Measurements from ENCODE around the gene FSTL3. TPM values are rescaled to one million over a fixed set of nuclear protein-coding genes. Genes with fewer than 3 reads are reported as not detected.

FSTL3 gene
- total RNA-seq, 1 donor: 52.1 TPM

DNA sequence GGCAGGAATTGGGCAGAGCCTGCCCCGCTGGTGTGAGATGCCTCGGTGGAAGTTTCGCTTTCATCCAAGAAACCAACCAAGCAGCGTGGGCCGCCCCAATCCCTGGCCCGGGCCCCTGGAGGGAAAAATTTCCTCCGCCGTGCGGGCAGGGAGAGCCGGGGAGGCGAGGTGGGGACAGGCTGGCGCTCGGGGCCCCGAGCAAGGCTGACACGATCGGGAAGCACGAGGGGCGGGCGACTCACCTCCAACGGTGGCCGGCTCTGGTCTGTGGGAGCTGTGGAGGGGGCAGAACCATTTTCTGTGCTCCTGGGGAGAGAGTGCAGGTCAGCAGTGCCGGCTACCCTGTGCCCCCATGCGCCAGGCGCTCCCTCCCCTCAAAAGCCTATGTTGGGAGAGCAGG, 24.2 kb upstream of the FSTL3 start:
- H3K9me3 ChIP-seq (ENCODE audit: low read depth, low read length): no peaks in the 10 kb centered on the region
- peaks cover 26% of the 10 kb centered on the region for H4K20me1 ChIP-seq (ENCODE audit: insufficient read depth, low read length)
- TF ChIP-seq, protein P1, sequence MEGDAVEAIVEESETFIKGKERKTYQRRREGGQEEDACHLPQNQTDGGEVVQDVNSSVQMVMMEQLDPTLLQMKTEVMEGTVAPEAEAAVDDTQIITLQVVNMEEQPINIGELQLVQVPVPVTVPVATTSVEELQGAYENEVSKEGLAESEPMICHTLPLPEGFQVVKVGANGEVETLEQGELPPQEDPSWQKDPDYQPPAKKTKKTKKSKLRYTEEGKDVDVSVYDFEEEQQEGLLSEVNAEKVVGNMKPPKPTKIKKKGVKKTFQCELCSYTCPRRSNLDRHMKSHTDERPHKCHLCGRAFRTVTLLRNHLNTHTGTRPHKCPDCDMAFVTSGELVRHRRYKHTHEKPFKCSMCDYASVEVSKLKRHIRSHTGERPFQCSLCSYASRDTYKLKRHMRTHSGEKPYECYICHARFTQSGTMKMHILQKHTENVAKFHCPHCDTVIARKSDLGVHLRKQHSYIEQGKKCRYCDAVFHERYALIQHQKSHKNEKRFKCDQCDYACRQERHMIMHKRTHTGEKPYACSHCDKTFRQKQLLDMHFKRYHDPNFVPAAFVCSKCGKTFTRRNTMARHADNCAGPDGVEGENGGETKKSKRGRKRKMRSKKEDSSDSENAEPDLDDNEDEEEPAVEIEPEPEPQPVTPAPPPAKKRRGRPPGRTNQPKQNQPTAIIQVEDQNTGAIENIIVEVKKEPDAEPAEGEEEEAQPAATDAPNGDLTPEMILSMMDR (IDR thresholded peaks at IDR 0.05; ENCODE audit: extremely low read depth, low read depth, low read length): no peak
- H3K27ac ChIP-seq (ENCODE audit: low read depth, low read length): no peak overlapping the region
- H3K79me2 ChIP-seq (ENCODE audit: insufficient read depth, low read length): peaks cover 63% of the 10 kb centered on the region
- H3K36me3 ChIP-seq (ENCODE audit: insufficient read depth, low read length): peaks cover 14% of the 10 kb centered on the region
- H2AFZ ChIP-seq (ENCODE audit: low read length): no peak overlapping the region
- H3K4me2 ChIP-seq (ENCODE audit: insufficient read depth, low read length): no peak overlapping the region
- DNase-seq (ENCODE audit: insufficient read length, low spot score, missing footprints): peak; percentile 80
- H3K4me3 ChIP-seq (ENCODE audit: insufficient read depth, low read length): no peak overlapping the region
- H3K27me3 ChIP-seq (ENCODE audit: insufficient read depth, low read length): no peaks in the 10 kb centered on the region
- no peaks in the 10 kb centered on the region for H3K4me1 ChIP-seq (ENCODE audit: insufficient read depth, low read length)

DNA sequence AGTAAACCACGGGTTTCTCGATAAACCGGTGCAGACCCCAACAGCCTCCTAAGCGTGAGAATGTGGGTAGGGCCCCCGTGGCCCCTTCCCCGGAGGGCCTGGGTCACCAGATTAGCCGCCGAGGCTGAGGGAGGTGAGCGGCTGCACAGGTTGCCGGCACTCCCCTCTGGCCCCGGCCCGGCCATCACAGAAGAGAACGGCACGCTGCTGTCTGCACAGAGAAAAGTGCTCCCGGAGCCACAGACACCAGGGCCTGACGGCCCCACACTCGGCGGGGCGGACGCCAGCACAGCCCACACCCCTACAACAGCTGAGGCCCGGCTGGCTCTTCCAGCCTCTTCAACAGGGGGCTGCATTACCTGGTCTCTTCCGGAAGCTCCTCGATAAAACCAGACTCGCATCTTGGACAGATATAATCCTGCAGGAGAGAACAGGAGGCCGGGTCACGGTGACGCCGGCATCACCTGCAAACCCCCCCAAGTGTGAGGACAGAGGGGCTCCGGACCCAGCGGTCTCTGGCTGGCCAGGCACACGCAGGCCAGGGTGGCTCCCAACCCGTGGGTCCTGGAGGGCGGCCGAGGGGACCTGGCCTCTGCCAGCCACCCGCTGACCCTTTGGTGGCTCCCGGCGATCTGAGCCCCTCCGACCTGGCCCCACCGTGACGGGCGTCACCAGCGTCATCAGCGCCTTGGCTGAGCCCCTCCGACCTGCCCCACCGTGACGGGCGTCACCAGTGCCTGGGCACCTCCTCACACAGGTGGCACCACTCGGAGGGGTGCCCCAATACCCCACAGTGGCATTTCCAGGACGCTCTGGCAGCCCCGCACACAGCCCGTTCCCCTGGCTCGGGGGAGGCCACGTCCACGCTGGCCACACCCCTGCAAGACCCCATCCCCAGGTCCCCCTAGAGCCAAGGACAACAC, 23.5 kb upstream of the FSTL3 start:
- H3K9me3 ChIP-seq (ENCODE audit: low read depth, low read length): no peaks in the 10 kb centered on the region
- H3K4me1 ChIP-seq (ENCODE audit: insufficient read depth, low read length): no peaks in the 10 kb centered on the region
- peak; percentile 61 for DNase-seq (ENCODE audit: insufficient read length, low spot score, missing footprints)
- H3K36me3 ChIP-seq (ENCODE audit: insufficient read depth, low read length): peaks cover 10% of the 10 kb centered on the region
- no peak overlapping the region for H2AFZ ChIP-seq (ENCODE audit: low read length)
- TF ChIP-seq, protein P1 (IDR thresholded peaks at IDR 0.05; ENCODE audit: extremely low read depth, low read depth, low read length): no peak
- H3K27me3 ChIP-seq (ENCODE audit: insufficient read depth, low read length): no peaks in the 10 kb centered on the region
- no peak overlapping the region for H3K27ac ChIP-seq (ENCODE audit: low read depth, low read length)
- no peak overlapping the region for H3K4me3 ChIP-seq (ENCODE audit: insufficient read depth, low read length)
- no peak overlapping the region for H3K4me2 ChIP-seq (ENCODE audit: insufficient read depth, low read length)
- peaks cover 34% of the 10 kb centered on the region for H4K20me1 ChIP-seq (ENCODE audit: insufficient read depth, low read length)
- peaks cover 70% of the 10 kb centered on the region for H3K79me2 ChIP-seq (ENCODE audit: insufficient read depth, low read length)

DNA sequence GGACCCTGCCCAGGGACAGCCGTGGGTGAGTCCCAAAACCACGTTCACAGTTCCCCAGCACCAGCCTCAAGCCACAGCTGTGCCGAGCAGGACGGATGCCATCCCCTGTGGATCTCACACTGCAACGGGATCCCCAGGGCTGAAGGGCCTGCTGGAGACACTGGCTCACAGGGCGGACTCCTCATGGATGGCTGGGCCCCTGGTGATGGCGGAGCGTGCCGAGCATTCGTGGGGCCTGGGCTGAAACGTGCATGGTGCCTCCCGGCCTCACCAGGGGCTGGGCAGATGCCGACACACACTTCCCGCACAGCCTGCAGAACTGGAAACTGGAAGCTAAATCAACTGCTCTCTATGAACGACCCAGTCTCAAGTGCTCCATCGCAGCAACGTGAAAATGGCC, 22.8 kb upstream of the FSTL3 start:
- Histone ChIP-seq H4K20me1 (ENCODE audit: insufficient read depth, low read length) (peaks cover 40% of the 10 kb centered on the region), H3K27ac (ENCODE audit: low read depth, low read length) (no peak overlapping the region), H2AFZ (ENCODE audit: low read length) (no peak overlapping the region), H3K4me2 (ENCODE audit: insufficient read depth, low read length) (no peak overlapping the region), H3K9me3 (ENCODE audit: low read depth, low read length) (no peaks in the 10 kb centered on the region), H3K4me3 (ENCODE audit: insufficient read depth, low read length) (no peak overlapping the region), H3K27me3 (ENCODE audit: insufficient read depth, low read length) (no peaks in the 10 kb centered on the region), H3K79me2 (ENCODE audit: insufficient read depth, low read length) (peaks cover 77% of the 10 kb centered on the region), H3K4me1 (ENCODE audit: insufficient read depth, low read length) (no peaks in the 10 kb centered on the region), H3K36me3 (ENCODE audit: insufficient read depth, low read length) (peaks cover 8% of the 10 kb centered on the region)
- no peak for DNase-seq (ENCODE audit: insufficient read length, low spot score, missing footprints)
- TF ChIP-seq, protein P1 (IDR thresholded peaks at IDR 0.05; ENCODE audit: extremely low read depth, low read depth, low read length): no peak

DNA sequence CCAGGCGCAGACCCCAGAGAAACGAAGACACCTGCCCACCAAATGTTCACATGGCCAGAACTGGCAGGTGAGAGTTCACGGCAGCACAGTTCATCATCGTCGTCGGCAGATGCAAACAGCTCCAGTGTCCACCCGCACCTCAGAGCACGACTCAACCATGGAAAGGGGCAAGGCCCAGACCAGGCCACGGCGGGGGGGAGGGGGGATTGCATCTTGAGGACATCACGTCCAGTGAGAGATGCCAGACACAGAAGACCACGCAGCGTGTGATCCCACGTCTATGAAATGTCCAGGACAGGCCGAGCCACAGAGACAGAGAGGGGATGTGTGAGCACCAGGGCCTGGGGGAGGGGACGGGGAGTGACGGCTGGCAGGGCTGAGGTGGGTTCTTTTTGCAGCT, 20.5 kb upstream of the FSTL3 start:
- no peaks in the 10 kb centered on the region for H3K9me3 ChIP-seq (ENCODE audit: low read depth, low read length)
- peaks cover 59% of the 10 kb centered on the region for H4K20me1 ChIP-seq (ENCODE audit: insufficient read depth, low read length)
- H3K27me3 ChIP-seq (ENCODE audit: insufficient read depth, low read length): no peaks in the 10 kb centered on the region

More for the DNA sequence above, 20.5 kb upstream of the FSTL3 start:
- H3K27ac ChIP-seq (ENCODE audit: low read depth, low read length): no peak overlapping the region
- H2AFZ ChIP-seq (ENCODE audit: low read length): no peak overlapping the region
- no peak for DNase-seq (ENCODE audit: insufficient read length, low spot score, missing footprints)
- H3K4me1 ChIP-seq (ENCODE audit: insufficient read depth, low read length): peaks cover 1% of the 10 kb centered on the region
- no peak overlapping the region for H3K4me3 ChIP-seq (ENCODE audit: insufficient read depth, low read length)
- TF ChIP-seq, protein P1 (IDR thresholded peaks at IDR 0.05; ENCODE audit: extremely low read depth, low read depth, low read length): no peak
- H3K4me2 ChIP-seq (ENCODE audit: insufficient read depth, low read length): no peak overlapping the region
- peaks cover 98% of the 10 kb centered on the region for H3K79me2 ChIP-seq (ENCODE audit: insufficient read depth, low read length)
- peaks cover 5% of the 10 kb centered on the region for H3K36me3 ChIP-seq (ENCODE audit: insufficient read depth, low read length)

All from osteoblast (primary cell).